ENCODE data around the gene FAT1.

DNA sequence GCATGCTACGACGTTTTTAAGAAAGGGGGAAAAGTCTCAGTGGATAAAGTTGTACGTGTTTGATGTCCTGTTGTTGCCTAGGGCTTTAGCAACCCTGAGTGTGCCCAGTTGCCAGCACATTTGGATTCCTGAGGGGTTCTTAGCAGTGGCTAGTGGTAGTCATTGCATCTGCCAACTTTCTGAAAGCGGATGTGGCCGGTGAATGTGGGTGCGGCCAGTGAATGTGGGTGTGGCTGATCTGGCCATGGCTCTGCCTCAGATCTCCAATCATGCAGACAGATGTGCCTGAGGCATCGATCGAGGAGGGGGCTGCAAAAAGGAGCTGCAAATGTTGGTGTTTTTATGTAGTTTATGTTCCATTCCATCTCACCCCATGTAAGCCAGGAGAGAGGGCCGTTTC, 41.5 kb upstream of the FAT1 start:
- TF ChIP-seq CTCF (conservative IDR thresholded peaks at IDR 0.05 in 1 of 2, IDR thresholded peaks at IDR 0.05 in 1 of 2; ENCODE audit: low read depth in 1 of 2, low read length in 2 of 2) (no peak), EZH2 (IDR thresholded peaks at IDR 0.05; ENCODE audit: low read length, missing control alignments) (no peak)

Measured in fibroblast of lung (primary cell).